PC-9 (cell line): ENCODE measurements around the gene MTA1.

Source experiments
- CTCF ChIP-seq: fragments of 200-600 bp; sonication (generic); conservative IDR thresholded peaks from 2 replicates; pipeline ENCODE4 v1.6.1; 2017; ENCODE audit warnings: mixed run types, antibody characterized with exemption, mild to moderate bottlenecking, moderate library complexity
- EZH2 ChIP-seq: fragments of 200-600 bp; sonication (generic); IDR thresholded peaks from 2 replicates; pipeline ENCODE4 v1.8.0; 2017; ENCODE audit warnings: antibody characterized with exemption, low read depth

GRCh38 chr14:105430042-105430441 is 10.4 kb downstream of the MTA1 start:
- TF ChIP-seq CTCF (no peak), EZH2 (no peak)
